ENCODE results near the gene SFI1. TPM values are rescaled to one million over a fixed set of nuclear protein-coding genes. Genes with fewer than 3 reads are reported as not detected.
"Not testable (repeated sequence)": the region's sequence is repeated elsewhere in the genome, so short reads cannot be mapped to it uniquely, and the experiment has no call there.

Gene SFI1
- polyA plus RNA-seq (ENCODE audit: insufficient read length in 4 of 4) = 10 to 100 TPM; 15.4 to 51.4 (median 36.2) TPM

GRCh38 chr22:31496007-31496734 lies at the start of gene SFI1:
TSS of gene SFI1 (plus strand) at chr22:31496536. CDS start at chr22:31508285, 11,749 bp downstream.
- DNase-seq (ENCODE audit: low read depth in 4 of 4, low spot score in 2 of 4) = peak; percentile 68 to 88 (median 74)

- DNase-seq (ENCODE audit: low read depth in 4 of 4, low spot score in 2 of 4) = no peak
Observed at GRCh38 chr22:31446767-31447166, 49.6 kb upstream of the SFI1 start.

- DNase-seq (ENCODE audit: low read depth in 4 of 4, low spot score in 2 of 4) = no peak
Observed at GRCh38 chr22:31447337-31447736, 49.0 kb upstream of the SFI1 start.

GRCh38 chr22:31448382-31448781 lies 48.0 kb upstream of the SFI1 start:
- DNase-seq (ENCODE audit: low read depth in 4 of 4, low spot score in 2 of 4) = no peak

- DNase-seq (ENCODE audit: low read depth in 4 of 4, low spot score in 2 of 4) = no peak
Observed at GRCh38 chr22:31449506-31449905, 46.8 kb upstream of the SFI1 start.

GRCh38 chr22:31451709-31452571 lies 44.4 kb upstream of the SFI1 start:
- no peak for DNase-seq (ENCODE audit: low read depth in 4 of 4, low spot score in 2 of 4)

GRCh38 chr22:31461699-31462098 lies 34.6 kb upstream of the SFI1 start:
- DNase-seq (ENCODE audit: low read depth in 4 of 4, low spot score in 2 of 4) = no peak

- no peak for DNase-seq (ENCODE audit: low read depth in 4 of 4, low spot score in 2 of 4)
Observed at GRCh38 chr22:31465307-31465706, 31.0 kb upstream of the SFI1 start.

- DNase-seq (ENCODE audit: low read depth in 4 of 4, low spot score in 2 of 4) = no peak
Observed at GRCh38 chr22:31474743-31475142, 21.6 kb upstream of the SFI1 start.

- no peak for DNase-seq (ENCODE audit: low read depth in 4 of 4, low spot score in 2 of 4)
Observed at GRCh38 chr22:31475800-31476199, 20.5 kb upstream of the SFI1 start.

- DNase-seq (ENCODE audit: low read depth in 4 of 4, low spot score in 2 of 4) = no peak
Observed at GRCh38 chr22:31477329-31477728, 19.0 kb upstream of the SFI1 start.

GRCh38 chr22:31481129-31481528 lies 15.2 kb upstream of the SFI1 start:
- DNase-seq (ENCODE audit: low read depth in 4 of 4, low spot score in 2 of 4) = no peak

- not testable (repeated sequence) for DNase-seq (ENCODE audit: low read depth in 4 of 4, low spot score in 2 of 4)
Observed at GRCh38 chr22:31482470-31482869, 13.9 kb upstream of the SFI1 start.

GRCh38 chr22:31486369-31486768 lies 10.0 kb upstream of the SFI1 start:
- DNase-seq (ENCODE audit: low read depth in 4 of 4, low spot score in 2 of 4) = not testable (repeated sequence)

GRCh38 chr22:31486951-31487350 lies 9.4 kb upstream of the SFI1 start:
- no peak for DNase-seq (ENCODE audit: low read depth in 4 of 4, low spot score in 2 of 4)

GRCh38 chr22:31488346-31488883 lies 7.9 kb upstream of the SFI1 start:
- DNase-seq (ENCODE audit: low read depth in 4 of 4, low spot score in 2 of 4) = no peak

- DNase-seq (ENCODE audit: low read depth in 4 of 4, low spot score in 2 of 4) = no peak
Observed at GRCh38 chr22:31488988-31489617, 7.2 kb upstream of the SFI1 start.

GRCh38 chr22:31489632-31490495 lies 6.5 kb upstream of the SFI1 start, which contains the start of gene EIF4ENIF1:
TSS of gene EIF4ENIF1 (minus strand) at chr22:31489842. CDS start at chr22:31488718, 1,124 bp downstream.
- DNase-seq (ENCODE audit: low read depth in 4 of 4, low spot score in 2 of 4) = peak; percentile 65 to 85 (median 73)

GRCh38 chr22:31490496-31490925 lies 5.8 kb upstream of the SFI1 start:
- no peak for DNase-seq (ENCODE audit: low read depth in 4 of 4, low spot score in 2 of 4)
